A549 (cell line): Measurements from ENCODE around the gene APP.

Experiments
- BHLHE40 ChIP-seq: IDR thresholded peaks from 2 replicates; pipeline ENCODE4 v1.6.1; 2012; ENCODE audit warnings: low read depth, low read length, inconsistent platforms
- CEBPB ChIP-seq, 2 experiments: fragments of >200 bp in 1 of 2; sonication (Bioruptor Twin) in 1 of 2; formaldehyde crosslinking in 1 of 2; IDR thresholded peaks; 2 replicates each; pipeline ENCODE4 v1.6.1; 2012 to 2016
- CTCF ChIP-seq: fragments of >200 bp; sonication (Bioruptor Twin); formaldehyde crosslinking; IDR thresholded peaks from 3 replicates; pipeline ENCODE4 v1.5.1; 2016
- EP300 ChIP-seq, 2 experiments: fragments of >200 bp; sonication (Bioruptor Twin); formaldehyde crosslinking; IDR thresholded peaks; 2 replicates in 1 of 2; 3 replicates in 1 of 2; pipeline ENCODE4 v1.6.1; 2016 to 2017
- FOXS1 ChIP-seq: fragments of 250-450 bp; sonication (Bioruptor Pico); IDR thresholded peaks from 2 replicates; pipeline ENCODE4 v1.5.0; 2020; ENCODE audit warnings: mild to moderate bottlenecking, moderate library complexity
- JUN ChIP-seq, 2 experiments: fragments of >200 bp; sonication (Bioruptor Twin); formaldehyde crosslinking; IDR thresholded peaks; 2 replicates in 1 of 2; 3 replicates in 1 of 2; pipeline ENCODE4 v1.6.1; 2016 to 2017
- KDM5A ChIP-seq: fragments of 200-600 bp; sonication (generic); IDR thresholded peaks from 2 replicates; pipeline ENCODE4 v1.6.1; 2016; ENCODE audit warnings: antibody characterized with exemption, mild to moderate bottlenecking
- MAZ ChIP-seq: fragments of 150-350 bp; IDR thresholded peaks from 2 replicates; pipeline ENCODE4 v1.6.1; 2014; ENCODE audit warnings: antibody characterized with exemption, low read depth, low read length, borderline replicate concordance
- MYC ChIP-seq: IDR thresholded peaks from 2 replicates; pipeline ENCODE4 v1.6.1; 2012; ENCODE audit warnings: mild to moderate bottlenecking, inconsistent platforms, low read length, improper control_type of control experiment, borderline replicate concordance
- PHF8 ChIP-seq: fragments of 200-600 bp; sonication (generic); IDR thresholded peaks from 2 replicates; pipeline ENCODE4 v1.6.1; 2016; ENCODE audit warnings: low read depth, mild to moderate bottlenecking, antibody characterized with exemption, moderate library complexity, borderline replicate concordance
- POLR2A ChIP-seq: IDR thresholded peaks from 2 replicates; pipeline ENCODE4 v1.6.1; 2012; ENCODE audit warnings: mild to moderate bottlenecking, low read length
- RAD21 ChIP-seq, 2 experiments: fragments of >200 bp in 1 of 2; sonication (Bioruptor Twin) in 1 of 2; formaldehyde crosslinking in 1 of 2; IDR thresholded peaks in 1 of 2; conservative IDR thresholded peaks in 1 of 2; 2 replicates in 1 of 2; 3 replicates in 1 of 2; pipeline ENCODE4 v1.6.1; 2012 to 2018; ENCODE audit warnings: inconsistent platforms in 1 of 2
- RFX5 ChIP-seq: fragments of 450-650 bp; IDR thresholded peaks from 2 replicates; pipeline ENCODE4 v1.7.1; 2014; ENCODE audit warnings: antibody characterized with exemption, mild to moderate bottlenecking, moderate library complexity
- SMC3 ChIP-seq: fragments of >200 bp; sonication (Bioruptor Twin); formaldehyde crosslinking; IDR thresholded peaks from 3 replicates; pipeline ENCODE4 v1.6.1; 2018; ENCODE audit warnings: inconsistent platforms

GRCh38 chr21:26169611-26170470 is 729 bp downstream of the APP start:
- TF ChIP-seq CTCF (no peak), FOXS1 (CRISPR knock-in tag) (no peak), CEBPB (IDR thresholded peaks at IDR 0.05) (no peak), POLR2A (no peak; the same call in 1 of the 2 replicates), BHLHE40 (no peak), MYC (no peak), PHF8 (no peak), KDM5A (no peak), JUN (IDR thresholded peaks at IDR 0.05) (no peak), SMC3 (no peak), EP300 (IDR thresholded peaks at IDR 0.05) (no peak), MAZ (no peak), RFX5 (no peak), RAD21 (conservative IDR thresholded peaks at IDR 0.05 in 1 of 2, IDR thresholded peaks at IDR 0.05 in 1 of 2) (no peak)
